Heart left ventricle (tissue), 16 donors: ENCODE results near the gene UFC1. TPM values are rescaled to one million over a fixed set of nuclear protein-coding genes. Genes with fewer than 3 reads are reported as not detected.

Experiments used
- ATAC-seq, 4 donors: fragments of 200-7000 bp; cut with Tn5 transposase; one replicate each; pipeline ENCODE4 v1.9.1; 2020 to 2022; ENCODE audit warnings: moderate library complexity in 4 of 4, mild to moderate bottlenecking in 3 of 4, moderate number of reproducible peaks in 1 of 4
- DNase-seq, 5 donors: peaks; one replicate each; pipeline ENCODE4 v3.0.0-alpha.2; 2020
- H3K27ac ChIP-seq, 12 donors: fragments of 200-600 bp; sonication (generic) in 4 of 12; one replicate each; pipeline versions ENCODE4 v1.5.0 to v1.8.0; 2016 to 2022; ENCODE audit warnings: mild to moderate bottlenecking in 2 of 12
- H3K27me3 ChIP-seq, 9 donors: fragments of 200-600 bp; sonication (generic) in 2 of 9; one replicate each; pipeline versions ENCODE4 v1.5.1 to v1.8.0; 2016 to 2022; ENCODE audit warnings: mild to moderate bottlenecking in 3 of 9
- H3K36me3 ChIP-seq, 9 donors: fragments of 200-600 bp; sonication (generic) in 2 of 9; one replicate each; pipeline versions ENCODE4 v1.5.0 to v1.8.0; 2018 to 2022; ENCODE audit warnings: mild to moderate bottlenecking in 2 of 9
- H3K4me1 ChIP-seq, 12 donors: fragments of 200-600 bp; sonication (generic) in 4 of 12; one replicate each; pipeline versions ENCODE4 v1.5.0 to v1.8.0; 2016 to 2022; ENCODE audit warnings: mild to moderate bottlenecking in 3 of 12
- H3K4me3 ChIP-seq, 12 donors: fragments of 200-600 bp; sonication (generic) in 4 of 12; one replicate each; pipeline versions ENCODE4 v1.5.0 to v1.8.0; 2017 to 2022; ENCODE audit warnings: mild to moderate bottlenecking in 9 of 12, moderate library complexity in 4 of 12
- H3K9me3 ChIP-seq, 12 donors: fragments of 200-600 bp; sonication (generic) in 4 of 12; one replicate each; pipeline versions ENCODE4 v1.5.0 to v1.8.0; 2016 to 2022; ENCODE audit warnings: mild to moderate bottlenecking in 1 of 12
- POLR2A ChIP-seq, 2 donors: fragments of 450-650 bp; IDR thresholded peaks; one replicate each; pipeline ENCODE4 v1.6.1; 2017; ENCODE audit warnings: antibody characterized with exemption in 2 of 2, mild to moderate bottlenecking in 2 of 2, moderate library complexity in 2 of 2
- WGBS, 4 donors: extraction: QIAGEN DNeasy Blood & Tissue Kit in 2 of 4; methylation state at CpG; one replicate each; pipeline versions ENCODE4 v1.1.5 to v1.1.7; 2013 to 2018; 5-methylcytosine and 5-hydroxymethylcytosine counted together
- intact Hi-C, 10 donors: fragments of 100-400 bp; cut with DNase I; formaldehyde crosslinking; loops; one replicate each; pipeline versions ENCODE4 v1.11.1 to v1.14.2; 2022
- polyA plus RNA-seq, 2 donors: library from polyadenylated mRNA; stranded (reverse); fragments of 200-250 nt; gene quantifications; one replicate each; pipeline ENCODE4 v1.2.3, GENCODE V29; 2013
- total RNA-seq, 9 donors: library from RNA; depleted of rRNA in 2 of 9; stranded (reverse); fragments of >200 nt in 2 of 9; fragmentation: NEBNext Ultra II Directional in 3 of 9; extraction: Animal tissue kit (Norgen Biotek cat#: 25700) in 3 of 9; gene quantifications; one replicate each; pipeline versions ENCODE4 v1.1.0 to v1.2.4, GENCODE V29; 2016 to 2023
- TF ChIP-seq, protein P1 (sequence below), 12 donors: fragments of 200-600 bp; sonication (generic) in 4 of 12; IDR thresholded peaks; one replicate each; pipeline versions ENCODE4 v1.5.0 to v1.8.0; 2018 to 2022; ENCODE audit warnings: antibody characterized with exemption in 12 of 12, mild to moderate bottlenecking in 5 of 12
- donor health status: ischemic (EF 13 %, LVEDD 7.1; RV severe dilation, severe dysfunction).
- donor health status: healthy with polysubstance abuse.
- donor health status: DM: no; HTN: yes; CAD: no.
- donor health status: DM: no; HTN: no; CAD: no.
- donor health status: ischemic (EF 25% LVEDD 6.9; RV normal size, moderate dysfunction).
- donor health status: ischemic (EF 25% LVEDD 5.7; RV mildly dilated, moderate dysfunction).
- donor health status: healthy.
- donor health status: DM: yes; HTN: yes; CAD: no.
- donor health status: ischemic (EF 35%, LVEDD 5.7; RV mildly dilated, moderate dysfunction).
- donor health status: nonischemic (EF 11% LVEDD 7.7; RV severe dilation, severe dysfunction).
- donor health status: DM: yes; HTN: yes; CAD: no.
- donor health status: PGD.
- donor health status: ischemic (EF 29% LVEDD 5.4; RV normal size, mild dysfunction).
- donor health status: nonischemic (EF 23%, LVEDD 6.1; RV moderate dilation, normal function).

The UFC1 gene
- total and polyA plus RNA-seq, 11 donors: 54.4 to 131 (median 73.2) TPM

DNA sequence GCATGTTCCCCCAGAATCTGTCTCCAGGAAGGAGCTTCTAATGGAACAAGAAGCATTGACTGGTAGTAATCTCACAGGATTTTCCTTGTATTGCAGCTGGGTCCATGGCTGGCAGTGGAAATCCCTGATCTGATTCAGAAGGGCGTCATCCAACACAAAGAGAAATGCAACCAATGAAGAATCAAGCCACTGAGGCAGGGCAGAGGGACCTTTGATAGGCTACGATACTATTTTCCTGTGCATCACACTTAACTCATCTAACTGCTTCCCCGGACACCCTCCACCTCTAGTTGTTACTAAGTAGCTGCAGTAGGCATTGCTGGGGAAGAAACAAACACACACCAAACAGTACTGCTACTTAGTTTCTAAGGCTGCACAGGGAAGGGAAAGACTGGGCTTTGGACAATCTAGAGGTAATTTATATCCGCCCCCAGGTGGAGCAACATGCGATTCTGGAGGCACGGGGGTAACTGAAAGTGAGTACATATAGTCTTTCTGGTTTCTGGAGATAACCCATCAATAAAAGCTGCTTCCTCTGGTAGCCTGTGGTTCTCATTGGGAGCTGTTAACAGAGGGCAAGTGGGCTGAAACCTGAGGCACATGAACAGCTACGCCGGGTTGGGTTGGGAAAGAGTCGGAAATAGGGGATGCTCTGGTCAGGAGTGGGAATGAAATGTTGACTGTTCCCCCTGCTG, 4.7 kb downstream of the UFC1 start:
- Histone ChIP-seq H3K4me1 (peaks cover 0 to 44% (median 32%) of the 10 kb centered on the region in 12 donors), H3K4me3 (peak overlapping the region in 9 of 12 donors; percentile 79 to 97 (median 91)), H3K27me3 (no peaks in the 10 kb centered on the region), H3K9me3 (no peaks in the 10 kb centered on the region), H3K36me3 (peaks cover 0 to 43% (median 32%) of the 10 kb centered on the region in 9 donors), H3K27ac (peak overlapping the region in 11 of 12 donors; percentile 83 to 95 (median 88))
- 71 to 81% (median 79%) methylated on average over 9 of the region's 9 CpGs for WGBS, 4 donors
- TF ChIP-seq, protein P1, sequence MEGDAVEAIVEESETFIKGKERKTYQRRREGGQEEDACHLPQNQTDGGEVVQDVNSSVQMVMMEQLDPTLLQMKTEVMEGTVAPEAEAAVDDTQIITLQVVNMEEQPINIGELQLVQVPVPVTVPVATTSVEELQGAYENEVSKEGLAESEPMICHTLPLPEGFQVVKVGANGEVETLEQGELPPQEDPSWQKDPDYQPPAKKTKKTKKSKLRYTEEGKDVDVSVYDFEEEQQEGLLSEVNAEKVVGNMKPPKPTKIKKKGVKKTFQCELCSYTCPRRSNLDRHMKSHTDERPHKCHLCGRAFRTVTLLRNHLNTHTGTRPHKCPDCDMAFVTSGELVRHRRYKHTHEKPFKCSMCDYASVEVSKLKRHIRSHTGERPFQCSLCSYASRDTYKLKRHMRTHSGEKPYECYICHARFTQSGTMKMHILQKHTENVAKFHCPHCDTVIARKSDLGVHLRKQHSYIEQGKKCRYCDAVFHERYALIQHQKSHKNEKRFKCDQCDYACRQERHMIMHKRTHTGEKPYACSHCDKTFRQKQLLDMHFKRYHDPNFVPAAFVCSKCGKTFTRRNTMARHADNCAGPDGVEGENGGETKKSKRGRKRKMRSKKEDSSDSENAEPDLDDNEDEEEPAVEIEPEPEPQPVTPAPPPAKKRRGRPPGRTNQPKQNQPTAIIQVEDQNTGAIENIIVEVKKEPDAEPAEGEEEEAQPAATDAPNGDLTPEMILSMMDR (IDR thresholded peaks at IDR 0.05): no peak
- TF ChIP-seq POLR2A (IDR thresholded peaks at IDR 0.05): no peak
- intact Hi-C loops: no loop called here
- no peak for ATAC-seq
- no peak for DNase-seq

DNA sequence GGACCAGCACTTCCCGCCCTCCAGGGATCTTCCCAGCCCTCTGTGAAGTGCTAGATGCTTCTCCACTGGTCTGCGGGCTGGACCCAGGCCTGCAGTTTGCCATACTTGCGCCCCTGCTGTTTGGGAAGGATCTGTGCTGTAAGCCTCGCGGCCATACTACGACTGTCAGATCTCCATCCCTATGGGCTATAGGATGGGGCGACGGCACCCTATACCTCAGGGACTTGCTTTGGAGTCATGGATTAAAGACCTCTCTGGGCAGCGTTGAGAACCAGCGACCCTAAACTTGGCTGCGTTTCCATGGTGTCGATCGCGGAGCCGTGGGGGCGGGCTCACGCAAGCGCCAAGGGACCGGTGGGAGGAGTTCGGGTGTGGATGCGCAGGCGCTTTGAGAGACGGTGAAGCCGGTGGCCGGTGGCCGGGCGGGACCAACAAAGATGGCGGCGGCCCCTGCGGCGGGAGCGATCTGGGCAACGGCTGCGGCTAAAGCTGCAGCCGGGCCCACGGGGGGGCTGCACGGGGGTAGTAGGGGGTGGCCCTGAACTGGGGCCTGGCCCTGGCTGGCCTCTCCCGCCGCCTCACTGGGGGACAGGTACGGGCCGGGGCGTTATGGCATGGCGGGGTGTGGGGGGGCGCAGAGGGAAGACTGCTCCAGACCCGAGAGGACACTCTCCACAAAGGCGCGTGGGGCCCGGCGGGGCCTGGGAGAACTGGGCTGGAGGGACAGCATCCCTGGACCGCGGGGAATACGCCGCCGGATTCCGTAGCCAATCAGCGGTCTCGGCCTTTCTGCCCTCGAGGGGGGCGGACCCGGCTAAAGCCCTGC, 5.5 kb downstream of the UFC1 start, which contains the start of gene USP21:
USP21 (plus strand) TSS at position 414 of the 826 bp plus-strand sequence. CDS start 1,141 bp downstream, outside the sequence.
- peak within 1 kb of the TSS; percentile 72 to 95 (median 88) for H3K27ac ChIP-seq
- peaks cover 0 to 43% (median 32%) of the 10 kb centered on the region in 12 donors for H3K4me1 ChIP-seq
- DNase-seq: peak; percentile 94 to 96 (median 95)
- H3K9me3 ChIP-seq: no peaks in the 10 kb centered on the region
- peak within 1 kb of the TSS; percentile 67 to 97 (median 89) for H3K4me3 ChIP-seq
- TF ChIP-seq, protein P1 (IDR thresholded peaks at IDR 0.05): peak in 6 of 12 donors; percentile 14 to 57 (median 26)
- TF ChIP-seq POLR2A (IDR thresholded peaks at IDR 0.05): peak in 1 of 2 donors; percentile 82
- ATAC-seq: peak; percentile 91 to 97 (median 96)
- peaks cover 0 to 51% (median 39%) of the 10 kb centered on the region in 9 donors for H3K36me3 ChIP-seq
- WGBS, 4 donors: 0 to 2% (median 1%) methylated on average over 38 to 60 of the region's 60 CpGs
- intact Hi-C loops: no loop called here
- no peaks in the 10 kb centered on the region for H3K27me3 ChIP-seq

DNA sequence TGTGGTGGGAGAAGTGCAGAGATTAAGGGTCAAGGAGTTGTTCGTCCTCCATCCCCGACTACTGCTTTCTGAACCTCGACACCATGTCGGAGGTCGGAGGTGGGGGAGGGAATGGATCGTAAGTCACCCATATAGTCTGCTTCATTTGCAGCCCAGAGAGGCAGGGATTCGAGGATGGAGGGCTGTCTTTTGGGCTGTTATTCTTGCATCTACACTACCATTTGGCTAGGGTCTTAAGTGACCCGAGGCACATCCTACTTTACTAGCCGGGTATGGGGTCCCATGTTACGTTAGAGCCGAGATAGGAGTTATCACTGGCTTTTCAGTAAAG, 6.1 kb downstream of the UFC1 start:
- no peaks in the 10 kb centered on the region for H3K9me3 ChIP-seq
- 3 to 5% (median 4%) methylated on average over 11 of the region's 11 CpGs for WGBS, 4 donors
- H3K36me3 ChIP-seq: peaks cover 0 to 56% (median 44%) of the 10 kb centered on the region in 9 donors

More for the DNA sequence above, 6.1 kb downstream of the UFC1 start:
- peaks cover 0 to 41% (median 28%) of the 10 kb centered on the region in 12 donors for H3K4me1 ChIP-seq
- H3K27me3 ChIP-seq: no peaks in the 10 kb centered on the region
- TF ChIP-seq POLR2A (IDR thresholded peaks at IDR 0.05): no peak
- TF ChIP-seq, protein P1 (IDR thresholded peaks at IDR 0.05): no peak
- H3K27ac ChIP-seq: peak overlapping the region; percentile 72 to 95 (median 88)
- DNase-seq (no peak), ATAC-seq (no peak)
- intact Hi-C loops: loop anchor here in 1 of 10 donors (2.0 kb wide), 1 partner anchor 65 kb away; no protein-coding TSS in a partner anchor
- peak overlapping the region; percentile 67 to 97 (median 89) for H3K4me3 ChIP-seq
